ENCODE measurements around the gene SCAPER.

GRCh38 chr15:76346669-76347481 lies 558.3 kb downstream of the SCAPER start:
- TF ChIP-seq CTCF (IDR thresholded peaks at IDR 0.05) = no peak
- TF ChIP-seq POLR2A (IDR thresholded peaks at IDR 0.05; ENCODE audit: low read depth) = no peak
- TF ChIP-seq POLR2AphosphoS5 (IDR thresholded peaks at IDR 0.05) = no peak
- TF ChIP-seq EP300 (IDR thresholded peaks at IDR 0.05) = no peak

Measured in esophagus muscularis mucosa (tissue), 4 donors.